HepG2 (cell line): Measurements from ENCODE around the gene RASL12. TPM values are rescaled to one million over a fixed set of nuclear protein-coding genes. Genes with fewer than 3 reads are reported as not detected.

Experiments
- ATAC-seq: fragments of 200-7000 bp; cut with Tn5 transposase; 3 replicates; pipeline ENCODE4 v1.9.1; 2020; ENCODE audit warnings: mild to moderate bottlenecking, moderate library complexity
- BruUV-seq: library from RNA; stranded (reverse); fragments of 400-500 nt; replicated peaks from 2 replicates; lab custom pipeline; 2021; lab: Mats Ljungman, UMichigan
- CTCF ChIA-PET: fragments of 300-600 bp; formaldehyde crosslinking; extraction: SDS; loops from one replicate; lab custom pipeline; 2021; ENCODE audit warnings: low total read pairs, inconsistent platforms, low intra/inter-chr PET ratio; lab: Yijun Ruan, JAX
- POLR2A ChIA-PET: fragments of 350-600 bp; sonication (Branson Sonifier 250); formaldehyde crosslinking; loops from one replicate; lab custom pipeline; 2020; ENCODE audit warnings: antibody characterized with exemption, inconsistent platforms; lab: Yijun Ruan, JAX
- DNase-seq: peaks from one replicate; pipeline ENCODE4 v3.0.0-alpha.2; 2015; ENCODE audit warnings: low spot score
- FAIRE-seq: peaks from 3 replicates; lab custom pipeline; 2011; peaks lifted over from hg19 to GRCh38; lab: Jason Lieb, UNC
- H2AFZ ChIP-seq: one replicate; pipeline ENCODE4 v1.6.1; 2011; ENCODE audit warnings: low read length, inconsistent platforms
- H3K27ac ChIP-seq: fragments of 300-600 bp; 3 replicates; pipeline ENCODE4 v1.8.0; 2011; ENCODE audit warnings: mixed run types, mild to moderate bottlenecking, mixed read lengths, low read length, inconsistent platforms; ENCODE audit not compliant: insufficient read depth; ENCODE audit errors: extremely low read length
- H3K27me3 ChIP-seq, 2 experiments: fragments of 200-600 bp in 1 of 2; 2 replicates in 1 of 2; 3 replicates in 1 of 2; pipeline versions ENCODE4 v1.6.0 to v1.8.0; 2011; ENCODE audit warnings: low read length in 2 of 2, mild to moderate bottlenecking in 2 of 2, moderate library complexity in 2 of 2, inconsistent platforms in 1 of 2; ENCODE audit not compliant: insufficient read depth in 2 of 2, control insufficient read depth in 1 of 2
- H3K36me3 ChIP-seq, 2 experiments: fragments of 200-600 bp in 1 of 2; replicated peaks in 1 of 2; 2 replicates in 1 of 2; 3 replicates in 1 of 2; pipeline versions ENCODE4 v1.5.1 to v1.8.0; 2011; ENCODE audit warnings: low read length in 2 of 2, inconsistent platforms in 1 of 2; ENCODE audit not compliant: insufficient read depth in 2 of 2, control insufficient read depth in 1 of 2
- H3K4me1 ChIP-seq: 2 replicates; pipeline ENCODE4 v1.5.1; 2012; ENCODE audit warnings: low read length, inconsistent platforms; ENCODE audit not compliant: insufficient read depth
- H3K4me2 ChIP-seq: 2 replicates; pipeline ENCODE4 v1.6.0; 2011; ENCODE audit warnings: low read depth, low read length, inconsistent platforms
- H3K4me3 ChIP-seq, 3 experiments: fragments of 200-600 bp in 1 of 3; sonication (generic), shearing (Covaris generic) in 1 of 3; replicated peaks in 1 of 3; 2 replicates each; pipeline ENCODE4 v1.5.1; 2011 to 2016; ENCODE audit warnings: low read length in 3 of 3, inconsistent platforms in 2 of 3, low read depth in 2 of 3, mild to moderate bottlenecking in 2 of 3, control low read depth in 1 of 3, mixed read lengths in 1 of 3; ENCODE audit not compliant: insufficient read depth in 1 of 3
- H3K79me2 ChIP-seq: one replicate; pipeline ENCODE4 v1.6.1; 2011; ENCODE audit warnings: low read length, inconsistent platforms; ENCODE audit not compliant: insufficient read depth
- H3K9ac ChIP-seq: 2 replicates; pipeline ENCODE4 v1.6.0; 2011; ENCODE audit warnings: mild to moderate bottlenecking, low read depth, low read length, inconsistent platforms; ENCODE audit not compliant: insufficient read depth
- H3K9me3 ChIP-seq: 2 replicates; pipeline ENCODE4 v1.5.1; 2012; ENCODE audit warnings: mild to moderate bottlenecking, low read length
- H4K20me1 ChIP-seq: 2 replicates; pipeline ENCODE4 v1.6.0; 2011; ENCODE audit warnings: inconsistent platforms, mild to moderate bottlenecking, low read length, moderate library complexity; ENCODE audit not compliant: insufficient read depth
- CTCF ChIP-seq: sonication (generic); formaldehyde crosslinking; IDR thresholded peaks from 2 replicates; pipeline ENCODE4 v1.5.0; 2020; ENCODE audit warnings: mild to moderate bottlenecking, missing genetic modification reagents, moderate library complexity
- FOXP1 ChIP-seq, 2 experiments: fragments of 450-650 bp in 1 of 2; IDR thresholded peaks; 2 replicates each; pipeline ENCODE4 v1.6.1; 2017 to 2018; ENCODE audit warnings: antibody characterized with exemption in 1 of 2
- GABPB1 ChIP-seq: IDR thresholded peaks from 2 replicates; pipeline ENCODE4 v1.6.1; 2016; ENCODE audit warnings: mild to moderate bottlenecking, missing genetic modification reagents, moderate library complexity, missing compliant biosample characterization
- HDAC1 ChIP-seq: sonication (generic); formaldehyde crosslinking; IDR thresholded peaks from 2 replicates; pipeline ENCODE4 v1.5.1; 2020; ENCODE audit warnings: mild to moderate bottlenecking, missing genetic modification reagents
- HOXA3 ChIP-seq: sonication (generic); formaldehyde crosslinking; IDR thresholded peaks from 2 replicates; pipeline ENCODE4 v1.5.0; 2020; ENCODE audit warnings: missing genetic modification reagents
- HOXD1 ChIP-seq: sonication (generic); formaldehyde crosslinking; IDR thresholded peaks from 2 replicates; pipeline ENCODE4 v1.5.0; 2020; ENCODE audit warnings: missing genetic modification reagents
- MIER2 ChIP-seq: IDR thresholded peaks from 2 replicates; pipeline ENCODE4 v1.6.1; 2016; ENCODE audit warnings: missing biosample characterization, missing genetic modification reagents
- MLXIP ChIP-seq: sonication (generic); formaldehyde crosslinking; IDR thresholded peaks from 2 replicates; pipeline ENCODE4 v1.9.0; 2021; ENCODE audit warnings: missing genetic modification reagents, borderline replicate concordance
- STAG1 ChIP-seq: sonication (generic); formaldehyde crosslinking; IDR thresholded peaks from 2 replicates; pipeline ENCODE4 v1.4.0; 2020; ENCODE audit warnings: missing genetic modification reagents
- TBP ChIP-seq: sonication (generic); formaldehyde crosslinking; IDR thresholded peaks from 2 replicates; pipeline ENCODE4 v1.5.0; 2020; ENCODE audit warnings: missing genetic modification reagents
- ZBTB38 ChIP-seq: sonication (generic); formaldehyde crosslinking; IDR thresholded peaks from 2 replicates; pipeline ENCODE4 v1.5.1; 2020; ENCODE audit warnings: mild to moderate bottlenecking, missing genetic modification reagents
- ZNF512 ChIP-seq: sonication (generic); formaldehyde crosslinking; IDR thresholded peaks from 2 replicates; pipeline ENCODE4 v1.4.0; 2020; ENCODE audit warnings: mild to moderate bottlenecking, missing genetic modification reagents
- ZNF687 ChIP-seq: sonication (generic); formaldehyde crosslinking; IDR thresholded peaks from 2 replicates; pipeline ENCODE4 v1.5.1; 2020; ENCODE audit warnings: mild to moderate bottlenecking, missing genetic modification reagents, moderate library complexity
- ZNF879 ChIP-seq: sonication (generic); formaldehyde crosslinking; IDR thresholded peaks from 2 replicates; pipeline ENCODE4 v1.8.1; 2023; ENCODE audit warnings: missing genetic modification reagents
- ZSCAN29 ChIP-seq: sonication (generic); formaldehyde crosslinking; conservative IDR thresholded peaks from 2 replicates; pipeline ENCODE4 v1.4.0; 2020; ENCODE audit warnings: mild to moderate bottlenecking, missing genetic modification reagents
- WGBS: methylation state at CpG from one replicate; pipeline ENCODE4 v1.1.6; 2017; ENCODE audit warnings: low lambda C conversion rate; 5-methylcytosine and 5-hydroxymethylcytosine counted together
- in situ Hi-C: cut with HindIII; loops from 2 replicates; pipeline ENCODE4 v1.10.0; 2017; ENCODE audit warnings: low pct_unique_long_range_greater_than_20kb; ENCODE audit not compliant: extremely low pct_ligation_motif_present
- intact Hi-C: fragments of 100-400 bp; cut with micrococcal nuclease; formaldehyde crosslinking; loops from one replicate; pipeline ENCODE4 v1.10.0; 2022; ENCODE audit not compliant: unreplicated experiment
- polyA plus RNA-seq, 8 experiments: library from polyadenylated mRNA; depleted of rRNA in 3 of 8; stranded (reverse) in 7 of 8; unstranded in 1 of 8; fragments of >200 nt; fragmentation: Illumina TruSeq in 4 of 8; extraction: Trizol in 4 of 8; gene quantifications; 2 replicates each; pipeline versions ENCODE4 v1.2.1 to v1.2.3, GENCODE V29; 2011 to 2016; ENCODE audit warnings: low read depth in 4 of 8, missing spikeins in 1 of 8, mixed read lengths in 1 of 8; ENCODE audit not compliant: insufficient read depth in 1 of 8
- total RNA-seq, 5 experiments: library from RNA; depleted of rRNA; stranded (reverse); fragments of >200 nt; fragmentation: Illumina TruSeq; extraction: Trizol; gene quantifications; 2 replicates each; pipeline ENCODE4 v1.2.3, GENCODE V29; 2016; ENCODE audit warnings: low read depth in 1 of 5

RASL12 gene
- total and polyA plus RNA-seq, 2 of the 13 experiments (the other 11 are each of a cell fraction or from before 2014, with no cell fraction given): 0.16 to 0.55 TPM

GRCh38 chr15:65077981-65078352, 10.2 kb upstream of the RASL12 start:
- Histone ChIP-seq H3K36me3 (no peaks in the 10 kb centered on the region), H3K9ac (no peak overlapping the region), H3K27ac (no peak overlapping the region), H3K4me3 (no peak overlapping the region), H4K20me1 (no peaks in the 10 kb centered on the region), H3K27me3 (peaks cover 0 to 9% of the 10 kb centered on the region in 2 experiments; a peak in 2 of 5 replicates), H3K4me2 (no peak overlapping the region), H3K9me3 (no peaks in the 10 kb centered on the region), H2AFZ (no peak overlapping the region), H3K79me2 (no peaks in the 10 kb centered on the region), H3K4me1 (peaks cover 41% of the 10 kb centered on the region)
- BruUV-seq: no TSS peak
- in situ Hi-C loops: no loop called here
- DNase-seq (no peak), FAIRE-seq (no peak), ATAC-seq (no peak)
- ChIA-PET CTCF (interaction anchor here (1.8 to 2.7 kb wide), 2 partner anchors 24 to 44 kb away, joined by 5 to 9 read pairs; no protein-coding TSS in a partner anchor), POLR2A (no interaction called here)
- intact Hi-C loops: loop anchor here (2.0 kb wide), 1 partner anchor 45 kb away; no protein-coding TSS in a partner anchor
- WGBS: 76% methylated on average over 24 of the region's 24 CpGs
- TF ChIP-seq TBP (no peak), ZBTB38 (CRISPR knock-in tag) (0 out of 2 replicates have a peak, but pooled peaks have one; percentile 26), ZNF687 (CRISPR knock-in tag) (peak; percentile 43; the same call in 1 of the 2 replicates), MIER2 (no peak), ZNF879 (CRISPR knock-in tag) (no peak), CTCF (peak; percentile 50), ZSCAN29 (0 out of 2 replicates have a peak, but pooled peaks have one; percentile 60), MLXIP (CRISPR knock-in tag) (no peak), HOXA3 (CRISPR knock-in tag) (0 out of 2 replicates have a peak, but pooled peaks have one; percentile 43), FOXP1 (IDR thresholded peaks at IDR 0.05) (no peak), FOXP1 (CRISPR knock-in tag; IDR thresholded peaks at IDR 0.05) (no peak), HDAC1 (CRISPR knock-in tag) (no peak), ZNF512 (CRISPR knock-in tag) (no peak), STAG1 (CRISPR knock-in tag) (peak; percentile 31; the same call in 1 of the 2 replicates), GABPB1 (no peak), HOXD1 (CRISPR knock-in tag) (no peak)
